AG09309 (cell line): ENCODE measurements around the gene OR9G1.
"Not testable (repeated sequence)": the region's sequence is repeated elsewhere in the genome, so short reads cannot be mapped to it uniquely, and the experiment has no call there.

Source experiments
- DNase-seq: peaks from one replicate; pipeline ENCODE4 v3.0.0-alpha.2; 2010; ENCODE audit warnings: low read depth
- H3K4me3 ChIP-seq: 2 replicates; pipeline ENCODE4 v1.5.1; 2011; ENCODE audit warnings: mild to moderate bottlenecking, low read depth, low read length, moderate library complexity; ENCODE audit not compliant: control insufficient read depth
- TF ChIP-seq, protein P1 (sequence below): IDR thresholded peaks from 2 replicates; pipeline ENCODE4 v1.5.1; 2011; ENCODE audit warnings: mild to moderate bottlenecking, low read depth, low read length, inconsistent platforms; ENCODE audit not compliant: insufficient read depth, control insufficient read depth; ENCODE audit errors: missing control alignments

The OR9G1 gene, protein sequence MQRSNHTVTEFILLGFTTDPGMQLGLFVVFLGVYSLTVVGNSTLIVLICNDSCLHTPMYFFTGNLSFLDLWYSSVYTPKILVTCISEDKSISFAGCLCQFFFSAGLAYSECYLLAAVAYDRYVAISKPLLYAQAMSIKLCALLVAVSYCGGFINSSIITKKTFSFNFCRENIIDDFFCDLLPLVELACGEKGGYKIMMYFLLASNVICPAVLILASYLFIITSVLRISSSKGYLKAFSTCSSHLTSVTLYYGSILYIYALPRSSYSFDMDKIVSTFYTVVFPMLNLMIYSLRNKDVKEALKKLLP

DNA sequence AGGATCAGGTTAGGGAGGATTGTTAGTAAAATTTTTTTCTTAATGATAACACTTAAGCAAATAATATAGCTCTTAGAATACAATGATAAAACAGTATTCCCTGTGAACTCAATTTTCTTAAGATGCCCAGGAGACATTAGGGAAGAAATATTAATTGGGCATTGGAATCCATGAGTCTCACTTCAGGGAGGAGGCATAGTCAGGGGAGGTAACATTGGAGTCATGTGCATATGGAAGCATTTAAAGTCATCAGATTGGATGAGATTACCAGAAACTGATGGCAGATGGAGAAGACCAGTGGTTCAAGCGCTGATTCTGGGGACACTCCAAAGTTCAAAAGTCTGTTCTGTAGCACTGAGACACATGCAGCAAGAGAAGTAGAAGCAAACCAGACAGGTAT lies at the start of gene OR9G1:
Gene OR9G1 (plus strand): TSS at position 301 of the 400 bp plus-strand sequence. CDS start 1,293 bp downstream, outside the sequence.
- H3K4me3 ChIP-seq = no peak within 1 kb of the TSS
- DNase-seq = no peak
- TF ChIP-seq, protein P1, sequence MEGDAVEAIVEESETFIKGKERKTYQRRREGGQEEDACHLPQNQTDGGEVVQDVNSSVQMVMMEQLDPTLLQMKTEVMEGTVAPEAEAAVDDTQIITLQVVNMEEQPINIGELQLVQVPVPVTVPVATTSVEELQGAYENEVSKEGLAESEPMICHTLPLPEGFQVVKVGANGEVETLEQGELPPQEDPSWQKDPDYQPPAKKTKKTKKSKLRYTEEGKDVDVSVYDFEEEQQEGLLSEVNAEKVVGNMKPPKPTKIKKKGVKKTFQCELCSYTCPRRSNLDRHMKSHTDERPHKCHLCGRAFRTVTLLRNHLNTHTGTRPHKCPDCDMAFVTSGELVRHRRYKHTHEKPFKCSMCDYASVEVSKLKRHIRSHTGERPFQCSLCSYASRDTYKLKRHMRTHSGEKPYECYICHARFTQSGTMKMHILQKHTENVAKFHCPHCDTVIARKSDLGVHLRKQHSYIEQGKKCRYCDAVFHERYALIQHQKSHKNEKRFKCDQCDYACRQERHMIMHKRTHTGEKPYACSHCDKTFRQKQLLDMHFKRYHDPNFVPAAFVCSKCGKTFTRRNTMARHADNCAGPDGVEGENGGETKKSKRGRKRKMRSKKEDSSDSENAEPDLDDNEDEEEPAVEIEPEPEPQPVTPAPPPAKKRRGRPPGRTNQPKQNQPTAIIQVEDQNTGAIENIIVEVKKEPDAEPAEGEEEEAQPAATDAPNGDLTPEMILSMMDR = no peak

DNA sequence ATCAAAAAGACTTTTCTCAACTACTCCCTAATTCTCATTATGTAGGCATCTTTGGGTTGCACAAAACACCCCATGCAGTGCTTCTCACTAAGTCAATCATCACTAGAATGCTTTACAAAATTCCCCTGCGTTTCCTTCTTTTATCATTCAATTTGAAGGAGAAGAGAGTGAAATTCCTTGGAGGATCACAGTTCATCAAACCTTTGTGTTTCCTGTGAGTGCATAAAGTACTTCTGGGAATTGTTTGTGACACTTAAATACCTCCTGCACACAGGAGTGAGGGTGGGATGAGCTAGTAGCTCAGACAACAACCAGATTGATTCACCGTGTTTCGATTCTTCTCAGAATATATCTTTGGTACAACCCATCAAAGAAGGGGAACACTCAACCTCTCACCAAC lies 39.1 kb upstream of the OR9G1 start:
- no peak overlapping the region for H3K4me3 ChIP-seq
- DNase-seq = no peak
- TF ChIP-seq, protein P1 = no peak

GRCh38 chr11:56663386-56663785 lies 35.5 kb upstream of the OR9G1 start, which contains the start of gene OR5AR1:
TSS of gene OR5AR1 (plus strand) at chr11:56663686. CDS start at chr11:56663686, 0 bp downstream.
- DNase-seq = no peak
- TF ChIP-seq, protein P1 = no peak
- no peak within 1 kb of the TSS for H3K4me3 ChIP-seq

GRCh38 chr11:56670984-56671383 lies 27.9 kb upstream of the OR9G1 start:
- TF ChIP-seq, protein P1 = no peak
- no peak overlapping the region for H3K4me3 ChIP-seq
- no peak for DNase-seq

DNA sequence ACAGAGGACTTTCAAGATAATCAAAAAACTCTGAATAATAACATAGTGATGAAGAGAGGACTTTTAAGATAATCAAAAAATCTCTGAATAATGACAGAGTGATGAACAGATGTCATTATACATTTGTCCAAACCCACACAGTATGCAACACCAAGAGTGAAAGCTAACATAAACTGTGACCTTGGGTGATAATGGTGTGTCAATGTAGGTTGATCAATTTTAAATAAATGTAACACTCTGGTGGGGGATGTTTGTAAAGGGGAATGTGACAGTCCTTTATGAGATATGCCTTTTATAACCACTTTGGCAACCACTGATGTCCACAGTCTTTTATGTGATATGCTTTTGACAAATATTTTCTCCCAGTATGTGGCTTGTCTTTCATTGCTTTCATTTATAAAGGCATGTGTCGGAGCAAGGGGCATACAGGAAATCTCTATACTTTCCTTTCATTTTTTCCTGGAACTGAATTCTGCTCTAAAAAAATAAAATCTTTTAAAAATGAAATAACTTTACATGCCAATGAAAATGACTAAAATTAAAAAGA lies 10.3 kb upstream of the OR9G1 start:
- DNase-seq = no peak
- no peak overlapping the region for H3K4me3 ChIP-seq
- TF ChIP-seq, protein P1 = no peak

DNA sequence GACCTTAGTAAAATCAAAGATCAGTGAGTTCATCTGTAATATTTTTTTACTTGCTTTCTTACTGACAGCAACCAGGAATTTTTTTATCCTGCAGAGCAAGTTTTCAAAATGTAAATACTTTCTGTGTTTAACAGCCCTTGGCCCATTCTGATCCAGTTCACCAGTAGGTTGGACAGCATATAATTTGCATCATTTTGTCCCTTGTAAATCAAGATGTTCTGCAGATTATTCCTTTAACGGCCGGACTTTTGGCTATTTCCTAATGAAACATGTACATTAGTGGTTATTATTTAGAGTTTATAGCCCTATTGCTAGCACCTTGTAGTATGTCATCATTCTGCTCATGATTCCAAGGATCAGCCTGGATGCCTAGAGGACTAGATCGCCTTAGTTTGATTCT lies 7.7 kb upstream of the OR9G1 start:
- not testable (repeated sequence) for H3K4me3 ChIP-seq, DNase-seq

DNA sequence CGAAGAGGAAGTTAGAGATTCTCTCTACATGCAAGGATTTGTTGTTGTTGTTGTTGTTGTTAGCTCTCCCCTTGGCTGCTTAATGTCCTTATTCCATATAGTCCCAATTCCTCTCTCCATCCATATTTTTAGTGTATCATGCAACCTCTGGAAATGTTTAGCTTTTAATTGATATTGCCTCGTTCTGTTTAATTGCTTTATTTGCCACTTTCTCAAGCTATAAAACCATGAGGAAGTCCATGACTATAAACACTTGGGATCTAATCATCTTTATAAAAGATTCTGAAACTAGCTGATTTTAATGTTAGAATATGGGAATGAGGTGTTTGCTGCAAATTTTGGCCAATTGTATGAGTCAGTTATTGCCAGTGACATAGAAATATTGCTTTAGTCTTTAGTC lies 5.5 kb upstream of the OR9G1 start:
- DNase-seq = no peak
- TF ChIP-seq, protein P1 = no peak
- H3K4me3 ChIP-seq = no peak overlapping the region
